ENCODE results near the gene PPP1R13B.

- TF ChIP-seq CTCF (IDR thresholded peaks at IDR 0.05) (no peak), TCF7L2 (IDR thresholded peaks at IDR 0.05; ENCODE audit: low read depth, low read length) (no peak)
Measured at GRCh38 chr14:103830511-103831270, 16.7 kb downstream of the PPP1R13B start.
